CD8-positive, alpha-beta memory T cell (primary cell): Measurements from ENCODE around the gene SOBP. TPM values are rescaled to one million over a fixed set of nuclear protein-coding genes. Genes with fewer than 3 reads are reported as not detected.

Source experiments
- CTCF ChIA-PET: fragments of 350-600 bp; sonication (Branson Sonifier 250); formaldehyde crosslinking; loops from one replicate; lab custom pipeline; 2021; ENCODE audit warnings: antibody characterized with exemption; lab: Charles Lee
- POLR2A ChIA-PET: fragments of 350-600 bp; sonication (Branson Sonifier 250); formaldehyde crosslinking; loops from one replicate; lab custom pipeline; 2021; ENCODE audit warnings: antibody characterized with exemption; lab: Charles Lee
- DNase-seq, 5 donors: peaks; one replicate each; pipeline versions ENCODE4 v3.0.0 to v3.0.0-alpha.2; 2020 to 2022; ENCODE audit warnings: mixed read lengths in 1 of 5
- H3K27ac ChIP-seq: one replicate; pipeline ENCODE4 v1.7.0; 2013; ENCODE audit warnings: low read depth, mild to moderate bottlenecking, low read length, moderate library complexity
- H3K27me3 ChIP-seq: 2 replicates; pipeline ENCODE4 v1.7.0; 2013; ENCODE audit warnings: low read length, mild to moderate bottlenecking; ENCODE audit not compliant: insufficient read depth, poor library complexity, severe bottlenecking
- H3K36me3 ChIP-seq: 2 replicates; pipeline ENCODE4 v1.7.0; 2013; ENCODE audit warnings: mild to moderate bottlenecking, low read length, moderate library complexity; ENCODE audit not compliant: insufficient read depth
- H3K4me1 ChIP-seq: 2 replicates; pipeline ENCODE4 v1.7.0; 2013; ENCODE audit warnings: mild to moderate bottlenecking, low read length, moderate library complexity; ENCODE audit not compliant: insufficient read depth
- H3K4me3 ChIP-seq: 2 replicates; pipeline ENCODE4 v1.7.0; 2013; ENCODE audit warnings: mild to moderate bottlenecking, low read length
- H3K9me3 ChIP-seq: 2 replicates; pipeline ENCODE4 v1.7.0; 2013; ENCODE audit warnings: mild to moderate bottlenecking, low read length
- H3K27ac Mint-ChIP-seq, 8 donors: one replicate each; pipeline ENCODE4 v1.8.0; 2020 to 2021; ENCODE audit warnings: mixed read lengths in 8 of 8, mild to moderate bottlenecking in 6 of 8, inconsistent platforms in 3 of 8, moderate library complexity in 3 of 8
- H3K27me3 Mint-ChIP-seq, 2 donors: one replicate each; pipeline ENCODE4 v1.8.0; 2020 to 2021; ENCODE audit warnings: mixed read lengths in 2 of 2, mild to moderate bottlenecking in 1 of 2, moderate library complexity in 1 of 2
- H3K36me3 Mint-ChIP-seq, 3 donors: one replicate each; pipeline ENCODE4 v1.8.0; 2020 to 2021; ENCODE audit warnings: mixed read lengths in 3 of 3, inconsistent platforms in 1 of 3, mild to moderate bottlenecking in 1 of 3
- H3K4me1 Mint-ChIP-seq, 3 donors: one replicate each; pipeline ENCODE4 v1.8.0; 2020 to 2021; ENCODE audit warnings: mixed read lengths in 3 of 3, inconsistent platforms in 1 of 3, mild to moderate bottlenecking in 1 of 3
- H3K4me3 Mint-ChIP-seq, 7 donors: one replicate each; pipeline ENCODE4 v1.8.0; 2020 to 2021; ENCODE audit warnings: mixed read lengths in 7 of 7, mild to moderate bottlenecking in 6 of 7, moderate library complexity in 4 of 7, inconsistent platforms in 2 of 7
- H3K9me3 Mint-ChIP-seq, 5 donors: one replicate each; pipeline ENCODE4 v1.8.0; 2020 to 2022; ENCODE audit warnings: mixed read lengths in 5 of 5, mild to moderate bottlenecking in 3 of 5, moderate library complexity in 2 of 5, inconsistent platforms in 1 of 5
- polyA plus RNA-seq: library from polyadenylated mRNA; unstranded; fragments of 300-500 nt; fragmentation: Illumina TruSeq; gene quantifications from one replicate; pipeline ENCODE4 v1.2.3, GENCODE V29; 2021
- total RNA-seq, 2 experiments: library from RNA; stranded (reverse); gene quantifications; one replicate each; pipeline ENCODE4 v1.2.3, GENCODE V29; 2021

Gene SOBP
- total and polyA plus RNA-seq, 3 experiments from 2014 or later, result 0.30 to 1.0 (median 0.79) TPM

DNA sequence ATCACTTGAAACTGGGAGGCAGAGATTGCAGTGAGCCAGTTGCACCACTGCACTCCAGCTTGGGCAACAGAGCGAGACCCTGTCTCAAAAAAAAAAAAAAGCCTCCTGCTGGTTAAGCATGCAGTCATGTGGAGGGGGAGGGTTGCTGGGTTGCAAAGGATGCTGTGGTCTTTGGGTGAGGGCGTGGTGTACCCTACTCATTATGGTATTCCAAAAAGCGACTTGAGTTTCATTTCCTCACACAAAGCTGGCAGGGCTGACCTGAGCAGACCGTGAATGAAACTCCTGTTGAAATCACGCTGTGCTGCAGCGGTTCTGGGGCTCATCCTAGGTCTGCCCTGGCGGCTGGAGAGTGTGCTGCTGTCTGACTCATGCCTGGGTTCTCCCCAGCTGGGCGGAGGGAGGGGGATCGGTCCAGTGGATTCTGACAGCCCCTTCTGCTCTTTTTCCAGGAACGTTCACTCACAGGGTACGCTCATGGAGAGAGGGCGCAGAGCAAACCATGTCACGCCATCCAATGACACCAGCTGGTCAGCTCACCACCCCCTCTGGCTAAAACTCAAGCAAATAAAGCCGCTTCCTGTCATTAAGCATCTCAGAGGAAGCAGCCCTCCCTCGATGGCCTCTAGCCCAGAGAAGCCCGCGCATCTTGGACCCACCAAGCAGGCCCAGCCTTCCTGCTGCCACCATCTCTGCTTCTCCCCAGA, 168.0 kb downstream of the SOBP start:
- H3K27ac Mint-ChIP-seq, result peak overlapping the region; percentile 59 to 92 (median 79)
- Histone ChIP-seq H3K4me1 (peaks cover 24% of the 10 kb centered on the region), H3K27me3 (no peaks in the 10 kb centered on the region), H3K9me3 (no peaks in the 10 kb centered on the region), H3K27ac (no peak overlapping the region), H3K4me3 (peak overlapping the region; percentile 59), H3K36me3 (no peaks in the 10 kb centered on the region)
- peaks cover 0 to 5% of the 10 kb centered on the region in 2 donors for H3K27me3 Mint-ChIP-seq
- H3K4me1 Mint-ChIP-seq, result peaks cover 34 to 39% (median 37%) of the 10 kb centered on the region in 3 donors
- peak overlapping the region; percentile 69 to 91 (median 85) for H3K4me3 Mint-ChIP-seq
- ChIA-PET POLR2A (interaction anchor here (1.1 kb wide), 1 partner anchor 8 kb away, joined by 3 read pairs; no protein-coding TSS in a partner anchor), CTCF (interaction anchor here (0.7 to 1.6 kb wide), 9 partner anchors 13 to 197 kb away, joined by 3 to 6 read pairs (median 4); no protein-coding TSS in a partner anchor)
- no peaks in the 10 kb centered on the region for H3K36me3 Mint-ChIP-seq
- no peaks in the 10 kb centered on the region for H3K9me3 Mint-ChIP-seq
- DNase-seq, result peak in 3 of 5 donors; percentile 42 to 72 (median 45)

DNA sequence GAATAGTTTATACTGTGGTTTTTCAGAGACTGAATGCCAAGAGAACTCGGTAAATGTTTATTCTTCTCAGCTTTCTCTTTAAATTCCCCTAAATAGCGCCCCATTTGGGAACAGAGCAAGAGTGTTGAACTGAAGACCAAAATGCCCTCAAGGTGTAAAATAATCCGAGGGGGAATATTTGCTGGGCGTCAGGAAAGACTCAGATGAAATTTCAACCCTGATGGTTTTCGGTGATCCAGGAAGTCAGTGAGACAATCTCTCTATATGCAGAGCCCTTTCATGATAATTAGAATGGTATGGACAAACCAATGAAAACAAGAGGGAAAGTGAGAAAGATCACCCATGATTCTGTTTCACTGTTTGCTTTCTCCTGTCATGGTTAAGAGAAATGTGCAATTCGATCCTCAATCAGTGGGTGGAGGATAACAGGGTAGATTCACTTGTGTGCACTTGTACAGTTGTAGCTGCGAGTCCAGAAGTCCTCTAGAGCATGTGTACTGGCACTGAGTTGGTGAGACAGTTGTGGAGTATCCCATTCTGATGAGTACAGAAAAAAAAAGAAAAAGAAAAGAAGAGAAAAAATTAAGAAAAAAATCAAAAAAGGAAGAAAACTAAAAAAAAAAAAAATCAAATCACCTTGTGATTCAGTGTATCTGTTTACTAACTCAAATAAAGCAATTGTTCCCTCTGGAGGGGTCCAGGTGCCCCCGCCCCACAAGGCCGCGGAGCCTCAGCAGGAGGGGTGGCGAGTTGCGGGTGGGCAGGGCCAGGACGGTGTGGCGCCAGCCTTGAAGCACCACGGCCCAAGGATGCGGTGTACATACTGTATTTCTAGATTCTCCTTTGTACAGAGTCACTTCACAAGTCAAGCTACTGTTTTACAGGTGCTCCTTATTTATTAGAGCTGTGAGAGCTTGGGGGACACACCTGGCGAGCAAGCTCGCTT, 169.3 kb downstream of the SOBP start:
- H3K27ac Mint-ChIP-seq, result peak overlapping the region in 7 of 8 donors; percentile 27 to 97 (median 76)
- H3K4me1 Mint-ChIP-seq, result peaks cover 34 to 39% (median 37%) of the 10 kb centered on the region in 3 donors
- H3K9me3 Mint-ChIP-seq, result no peaks in the 10 kb centered on the region

DNA sequence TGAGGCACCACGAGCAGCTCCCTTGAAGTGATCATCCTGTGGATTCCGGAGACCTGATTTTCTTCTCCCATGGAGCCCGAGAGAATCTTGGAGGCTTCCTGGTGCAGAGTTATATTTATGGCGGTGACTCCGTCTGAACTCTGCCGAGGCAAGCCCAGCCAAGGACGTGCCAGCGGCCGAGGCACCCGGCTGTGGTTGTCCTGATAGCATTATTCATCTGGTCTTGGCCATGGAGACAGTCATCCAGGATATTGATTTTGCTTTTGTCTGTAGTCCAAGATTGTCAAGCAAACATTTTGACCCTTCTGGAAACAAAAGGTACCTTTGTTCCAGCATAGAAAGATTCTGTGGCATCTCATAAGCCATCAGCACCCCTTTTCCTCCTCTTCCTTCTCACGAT, 170.9 kb downstream of the SOBP start:
- ChIA-PET POLR2A (no interaction called here), CTCF (no interaction called here)
- H3K36me3 Mint-ChIP-seq, result no peaks in the 10 kb centered on the region

More for the DNA sequence above, 169.3 kb downstream of the SOBP start:
- no peak overlapping the region for H3K4me3 ChIP-seq
- H3K27ac ChIP-seq, result no peak overlapping the region
- peaks cover 0 to 6% of the 10 kb centered on the region in 2 donors for H3K27me3 Mint-ChIP-seq
- H3K4me3 Mint-ChIP-seq, result peak overlapping the region; percentile 24 to 88 (median 81)
- CTCF ChIA-PET, result no interaction called here
- no peaks in the 10 kb centered on the region for H3K36me3 ChIP-seq
- no peaks in the 10 kb centered on the region for H3K27me3 ChIP-seq
- POLR2A ChIA-PET, result no interaction called here
- H3K36me3 Mint-ChIP-seq, result no peaks in the 10 kb centered on the region
- no peak for DNase-seq
- H3K9me3 ChIP-seq, result no peaks in the 10 kb centered on the region
- H3K4me1 ChIP-seq, result peaks cover 24% of the 10 kb centered on the region

DNA sequence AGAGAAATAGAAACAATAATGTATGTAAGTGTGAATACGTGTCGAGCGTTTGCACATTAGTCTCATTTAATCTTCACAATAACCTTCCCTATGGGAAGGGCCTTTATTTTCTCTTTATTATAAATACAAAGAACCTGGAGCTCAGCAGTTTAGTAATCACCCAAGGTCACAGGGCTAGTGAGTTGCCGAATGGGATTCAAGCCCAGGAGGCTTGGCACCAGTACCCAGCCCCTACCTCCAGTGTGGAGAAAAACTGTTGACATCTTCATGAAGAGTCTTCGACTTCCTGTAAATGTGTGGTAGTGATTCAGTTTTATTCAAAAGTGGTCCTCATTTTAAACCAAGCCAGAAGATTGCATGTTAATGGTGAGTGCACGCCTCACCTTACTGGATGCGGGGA, 171.4 kb downstream of the SOBP start:
- no peaks in the 10 kb centered on the region for H3K9me3 ChIP-seq
- peaks cover 30 to 33% (median 33%) of the 10 kb centered on the region in 3 donors for H3K4me1 Mint-ChIP-seq
- H3K27me3 ChIP-seq, result no peaks in the 10 kb centered on the region
- CTCF ChIA-PET, result no interaction called here
- no peaks in the 10 kb centered on the region for H3K9me3 Mint-ChIP-seq
- POLR2A ChIA-PET, result no interaction called here
- H3K4me3 Mint-ChIP-seq, result no peak overlapping the region
- H3K27me3 Mint-ChIP-seq, result peaks cover 0 to 1% of the 10 kb centered on the region in 2 donors
- H3K36me3 Mint-ChIP-seq, result no peaks in the 10 kb centered on the region
- no peak for DNase-seq
- peaks cover 23% of the 10 kb centered on the region for H3K4me1 ChIP-seq
- H3K36me3 ChIP-seq, result no peaks in the 10 kb centered on the region
- H3K4me3 ChIP-seq, result no peak overlapping the region
- no peak overlapping the region for H3K27ac ChIP-seq
- H3K27ac Mint-ChIP-seq, result peak overlapping the region in 1 of 8 donors; percentile 19

More for the DNA sequence above, 170.9 kb downstream of the SOBP start:
- no peaks in the 10 kb centered on the region for H3K36me3 ChIP-seq
- no peak overlapping the region for H3K4me3 ChIP-seq
- H3K4me1 ChIP-seq, result peaks cover 24% of the 10 kb centered on the region
- H3K4me3 Mint-ChIP-seq, result peak overlapping the region in 1 of 7 donors; percentile 23
- DNase-seq, result no peak
- H3K27me3 ChIP-seq, result no peaks in the 10 kb centered on the region
- H3K27ac Mint-ChIP-seq, result peak overlapping the region in 1 of 8 donors; percentile 50
- peaks cover 0 to 1% of the 10 kb centered on the region in 2 donors for H3K27me3 Mint-ChIP-seq
- H3K4me1 Mint-ChIP-seq, result peaks cover 34 to 37% (median 36%) of the 10 kb centered on the region in 3 donors
- no peak overlapping the region for H3K27ac ChIP-seq
- H3K9me3 Mint-ChIP-seq, result no peaks in the 10 kb centered on the region
- H3K9me3 ChIP-seq, result no peaks in the 10 kb centered on the region

DNA sequence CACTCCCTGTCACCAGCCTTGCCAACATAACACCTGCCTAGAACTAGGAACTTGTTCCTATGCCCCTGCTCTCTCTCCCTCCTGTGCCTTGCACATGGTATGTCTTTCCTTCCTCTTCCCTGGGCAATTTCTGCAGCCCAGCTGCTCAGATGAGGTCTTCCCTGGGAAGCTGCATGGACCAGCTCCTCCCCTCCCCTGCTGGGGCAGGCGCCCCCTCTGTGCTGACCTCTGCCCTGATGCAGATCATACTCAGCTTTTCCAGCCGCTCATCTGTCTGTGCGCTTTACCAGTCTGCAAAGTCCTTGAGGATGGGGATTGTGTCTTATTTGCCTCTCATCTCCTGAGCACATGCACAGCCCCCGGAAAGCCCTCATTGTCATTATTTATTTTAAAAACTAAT, 172.4 kb downstream of the SOBP start:
- H3K4me3 ChIP-seq, result no peak overlapping the region
- peaks cover 20 to 23% (median 22%) of the 10 kb centered on the region in 3 donors for H3K4me1 Mint-ChIP-seq
- ChIA-PET CTCF (no interaction called here), POLR2A (no interaction called here)
- H3K4me1 ChIP-seq, result peaks cover 12% of the 10 kb centered on the region
- H3K36me3 Mint-ChIP-seq, result no peaks in the 10 kb centered on the region
- no peak for DNase-seq
- H3K4me3 Mint-ChIP-seq, result no peak overlapping the region
- H3K9me3 Mint-ChIP-seq, result no peaks in the 10 kb centered on the region
- H3K27me3 ChIP-seq, result no peaks in the 10 kb centered on the region
- H3K9me3 ChIP-seq, result no peaks in the 10 kb centered on the region
- H3K27me3 Mint-ChIP-seq, result peaks cover 0 to 1% of the 10 kb centered on the region in 2 donors
- no peak overlapping the region for H3K27ac ChIP-seq
- H3K27ac Mint-ChIP-seq, result no peak overlapping the region
- H3K36me3 ChIP-seq, result no peaks in the 10 kb centered on the region

DNA sequence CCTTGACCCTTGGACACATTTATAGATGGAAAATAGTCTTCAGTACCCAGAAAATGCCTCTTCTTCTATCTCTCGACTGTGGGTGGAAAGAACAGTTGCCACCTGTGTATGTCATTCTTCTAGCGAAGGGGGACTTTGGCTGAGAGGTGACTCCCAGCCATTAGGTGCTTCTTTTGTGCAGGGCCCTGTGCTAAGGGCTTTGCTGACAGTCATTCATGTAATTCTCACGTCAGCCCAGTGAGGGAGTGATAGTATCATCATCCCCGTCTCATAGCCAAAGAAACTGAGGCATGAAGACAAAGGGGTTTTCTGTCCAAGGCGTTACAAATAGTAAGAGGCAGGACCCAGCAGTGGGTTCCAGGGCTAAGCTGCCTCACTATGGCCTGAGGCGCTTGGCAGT, 173.4 kb downstream of the SOBP start:
- DNase-seq, result no peak
- H3K27ac Mint-ChIP-seq, result no peak overlapping the region
- H3K4me3 ChIP-seq, result no peak overlapping the region
- no peaks in the 10 kb centered on the region for H3K9me3 Mint-ChIP-seq
- no peaks in the 10 kb centered on the region for H3K9me3 ChIP-seq
- no peaks in the 10 kb centered on the region for H3K27me3 ChIP-seq
- peaks cover 10 to 13% (median 13%) of the 10 kb centered on the region in 3 donors for H3K4me1 Mint-ChIP-seq
- H3K27ac ChIP-seq, result no peak overlapping the region
- no peak overlapping the region for H3K4me3 Mint-ChIP-seq
- ChIA-PET POLR2A (no interaction called here), CTCF (no interaction called here)
- peaks cover 3% of the 10 kb centered on the region for H3K4me1 ChIP-seq
- H3K27me3 Mint-ChIP-seq, result peaks cover 0 to 1% of the 10 kb centered on the region in 2 donors
- no peaks in the 10 kb centered on the region for H3K36me3 Mint-ChIP-seq
- no peaks in the 10 kb centered on the region for H3K36me3 ChIP-seq

DNA sequence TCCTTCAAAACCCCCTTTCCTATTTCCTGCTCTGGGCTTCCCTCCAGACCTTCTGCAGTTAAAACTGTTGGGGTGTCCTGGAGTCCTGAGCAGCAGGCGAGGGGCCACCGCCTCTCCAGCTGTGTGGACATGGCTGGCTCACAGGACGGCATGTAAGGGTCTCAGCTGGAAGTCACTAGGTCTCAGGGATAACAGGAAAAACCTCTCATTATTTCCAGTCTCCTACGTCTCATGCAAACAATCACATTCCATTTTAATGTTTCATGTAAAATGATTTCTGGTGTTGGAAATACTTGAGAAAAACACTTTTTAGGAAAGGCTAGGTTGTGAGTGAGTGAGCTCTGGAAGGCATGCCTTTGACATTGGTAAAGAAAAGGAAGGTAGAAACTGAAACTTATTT, 175.5 kb downstream of the SOBP start:
- ChIA-PET POLR2A (no interaction called here), CTCF (interaction anchor here (1.0 to 1.6 kb wide), 3 partner anchors 9 to 202 kb away, joined by 3 to 6 read pairs (median 4); no protein-coding TSS in a partner anchor)
- no peak overlapping the region for H3K4me3 Mint-ChIP-seq
- H3K4me1 Mint-ChIP-seq, result peaks cover 9 to 10% (median 10%) of the 10 kb centered on the region in 3 donors
- DNase-seq, result no peak
- Histone ChIP-seq H3K4me3 (no peak overlapping the region), H3K9me3 (no peaks in the 10 kb centered on the region), H3K27ac (no peak overlapping the region), H3K4me1 (peaks cover 9% of the 10 kb centered on the region), H3K27me3 (no peaks in the 10 kb centered on the region), H3K36me3 (no peaks in the 10 kb centered on the region)
- H3K36me3 Mint-ChIP-seq, result no peaks in the 10 kb centered on the region
- no peak overlapping the region for H3K27ac Mint-ChIP-seq
- H3K9me3 Mint-ChIP-seq, result no peaks in the 10 kb centered on the region
- H3K27me3 Mint-ChIP-seq, result peaks cover 0 to 1% of the 10 kb centered on the region in 2 donors
